SKM-1 (cell line): ENCODE results near the gene PRKN.

Source experiments
- DNase-seq: peaks from one replicate; lab custom pipeline; 2025; ENCODE audit not compliant: unreplicated experiment; lab: John Stamatoyannopoulos, UW

PRKN gene

DNA sequence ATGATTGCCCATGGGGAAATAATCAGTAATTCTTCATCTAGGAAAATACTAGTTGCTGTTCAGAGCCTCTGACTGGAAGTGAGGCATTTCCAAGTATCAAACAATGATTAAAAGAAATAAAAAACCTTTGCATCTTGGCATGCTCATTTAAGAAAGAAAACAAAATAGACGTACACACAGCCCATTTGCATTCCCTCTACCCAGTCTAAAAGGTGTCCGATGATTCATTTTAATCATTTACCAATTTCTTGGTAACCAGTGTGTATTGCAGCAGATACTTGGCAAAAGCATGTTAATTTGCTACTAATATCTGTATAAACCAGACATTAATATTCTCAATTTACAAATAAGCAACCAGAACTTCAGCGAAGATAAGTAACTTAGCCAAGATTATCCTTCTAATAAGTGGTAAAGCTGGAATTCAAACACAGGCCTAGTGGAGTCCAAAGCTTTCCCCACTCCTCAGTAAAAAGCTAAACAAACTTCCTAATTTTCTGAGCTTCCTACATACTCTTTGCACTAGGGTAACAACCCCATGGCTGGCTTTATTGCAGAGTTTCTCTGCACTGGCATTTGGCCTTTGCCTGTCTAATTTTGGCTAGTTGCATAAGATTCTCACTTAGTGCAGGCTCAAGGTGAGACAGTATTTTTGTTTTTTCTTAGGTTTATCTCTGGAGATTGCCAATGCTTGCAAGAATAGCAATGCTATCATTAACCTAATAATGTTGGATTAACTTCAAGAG, 338.1 kb downstream of the PRKN start:
- no peak for DNase-seq

DNA sequence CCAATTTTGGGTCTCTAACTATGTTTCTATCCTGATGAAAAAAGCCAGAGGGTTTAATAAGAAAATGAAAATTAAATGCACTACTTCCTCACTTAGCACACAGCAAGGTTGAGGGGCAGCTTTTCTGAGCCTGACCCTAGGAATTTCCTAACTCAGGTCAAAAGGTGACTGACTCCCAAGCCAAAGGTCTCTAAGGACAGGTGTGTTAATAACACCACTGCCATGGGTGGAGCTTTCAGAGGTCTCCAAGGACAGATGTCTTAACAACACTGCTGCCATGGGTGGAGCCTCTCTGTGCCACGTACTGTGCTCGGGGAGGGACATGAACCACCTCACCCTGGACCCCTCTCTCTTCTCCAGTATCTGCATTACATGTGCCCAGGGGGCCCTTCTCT, 339.2 kb downstream of the PRKN start:
- no peak for DNase-seq

- no peak for DNase-seq
Observed at GRCh38 chr6:162387718-162388382, 339.7 kb downstream of the PRKN start.

GRCh38 chr6:162385980-162386379, 341.6 kb downstream of the PRKN start:
- DNase-seq, result no peak

GRCh38 chr6:162379757-162380409, 347.7 kb downstream of the PRKN start:
- no peak for DNase-seq

- no peak for DNase-seq
Observed at GRCh38 chr6:162377735-162378134, 349.8 kb downstream of the PRKN start.

DNA sequence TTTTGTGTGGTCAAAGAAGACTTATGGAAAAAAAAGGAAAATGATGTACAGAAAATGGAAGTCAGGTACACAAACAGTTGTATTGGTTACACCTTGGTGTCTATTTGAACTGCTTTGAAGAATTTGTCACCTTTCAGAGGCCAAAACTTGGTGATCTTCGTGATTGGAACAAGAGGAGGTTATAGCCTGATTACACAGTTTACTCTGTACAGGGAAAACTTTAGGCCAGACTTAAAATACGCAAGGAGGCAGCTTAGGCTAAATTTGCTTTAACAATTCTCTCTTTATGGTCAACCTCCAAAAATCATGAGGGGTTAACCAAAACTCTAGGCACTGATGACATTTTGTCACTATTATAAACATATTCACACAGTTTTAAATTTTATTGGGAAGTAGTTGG, 353.7 kb downstream of the PRKN start:
- DNase-seq, result no peak

GRCh38 chr6:162373192-162373591, 354.4 kb downstream of the PRKN start:
- DNase-seq, result no peak

DNA sequence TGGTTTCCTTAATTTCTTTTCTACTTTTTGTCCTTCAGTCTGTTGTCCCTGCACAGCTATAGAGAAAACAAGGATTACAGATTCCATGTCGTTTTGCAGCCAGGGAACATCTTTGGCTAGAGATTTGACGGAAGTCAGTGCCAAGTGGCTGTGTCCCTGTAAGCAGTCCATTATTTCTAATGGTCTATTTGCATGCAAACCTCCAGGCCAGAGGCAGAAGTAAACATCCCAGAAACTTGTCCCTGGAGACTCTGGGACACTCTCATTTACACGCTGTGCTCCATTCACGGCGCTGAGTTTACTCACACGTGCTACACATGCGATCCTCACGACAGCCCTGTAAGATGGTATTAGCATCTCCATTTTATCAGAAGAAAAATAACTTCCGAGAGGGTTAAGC, 355.5 kb downstream of the PRKN start:
- DNase-seq, result no peak

DNA sequence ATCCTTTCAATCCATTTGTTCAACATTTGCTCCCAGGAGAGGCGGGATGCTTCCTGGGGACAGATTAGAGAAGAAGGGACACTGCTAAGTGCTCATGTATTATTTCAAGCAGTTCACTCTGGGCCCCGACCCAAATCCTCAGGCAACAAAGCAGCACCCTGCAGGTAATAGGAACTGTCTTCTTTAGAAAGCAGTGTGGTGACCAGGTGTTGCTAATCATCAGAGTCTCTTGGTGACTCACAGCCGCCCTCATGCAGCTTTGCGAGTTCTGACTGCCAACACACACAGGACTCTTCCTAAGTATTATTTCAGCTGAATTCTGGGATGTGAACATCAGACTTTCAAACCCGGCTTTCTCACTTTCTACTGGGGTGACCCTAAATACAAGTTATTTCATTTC, 356.4 kb downstream of the PRKN start:
- DNase-seq, result no peak

GRCh38 chr6:162369091-162369490, 358.5 kb downstream of the PRKN start:
- DNase-seq, result no peak

GRCh38 chr6:162364488-162364887, 363.1 kb downstream of the PRKN start:
- DNase-seq, result no peak

DNA sequence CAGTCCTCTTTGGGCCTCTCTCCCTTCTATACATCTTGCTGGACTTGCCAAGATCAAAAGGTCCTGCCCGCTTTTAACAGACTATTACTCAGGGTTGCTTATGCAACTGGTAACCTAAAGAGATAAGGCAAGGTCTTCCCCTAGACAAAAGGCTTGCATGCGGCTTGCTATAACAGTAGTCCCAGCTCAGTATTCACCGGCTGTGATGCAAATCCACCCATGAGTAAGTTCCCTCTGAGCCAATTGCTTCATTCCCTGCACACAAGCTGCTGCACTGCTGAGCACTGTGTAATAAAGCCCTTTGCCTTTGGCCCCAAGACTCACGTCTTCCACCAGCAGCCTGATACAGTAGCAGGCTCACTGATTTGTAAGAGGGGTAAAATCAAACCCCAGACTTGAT, 363.8 kb downstream of the PRKN start:
- DNase-seq, result peak; percentile 8

DNA sequence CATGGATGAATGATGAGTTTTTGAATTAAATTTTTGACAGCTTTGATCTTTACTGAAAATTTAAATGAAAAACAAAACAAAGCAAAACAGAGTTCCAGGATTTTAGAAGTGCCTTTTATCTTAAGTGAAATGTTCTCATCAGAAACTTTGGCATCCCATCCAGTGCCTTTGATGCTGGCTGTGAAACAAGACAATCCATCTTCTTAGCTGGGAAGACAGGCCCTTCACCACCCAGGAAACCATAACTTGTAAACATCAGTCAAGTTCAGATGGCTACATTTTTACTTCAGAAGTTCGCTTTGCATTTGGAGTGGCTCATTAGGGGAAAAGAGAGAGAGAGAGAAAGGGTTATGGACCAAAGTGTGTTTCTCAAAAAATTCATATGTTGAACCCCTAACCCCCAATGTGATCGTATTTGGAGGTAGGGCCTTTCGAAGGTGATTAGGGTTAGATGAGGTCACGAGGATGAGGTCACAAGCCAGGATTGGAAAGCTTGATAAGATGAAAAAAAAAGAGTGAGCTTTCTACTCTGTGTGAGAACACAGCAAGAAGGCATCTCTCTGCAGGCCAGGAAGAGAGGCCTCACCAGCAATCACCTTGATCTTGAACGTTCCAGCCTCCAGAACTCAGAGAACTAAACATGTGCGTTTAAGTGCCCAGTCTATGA, 366.5 kb downstream of the PRKN start:
- DNase-seq, result no peak

DNA sequence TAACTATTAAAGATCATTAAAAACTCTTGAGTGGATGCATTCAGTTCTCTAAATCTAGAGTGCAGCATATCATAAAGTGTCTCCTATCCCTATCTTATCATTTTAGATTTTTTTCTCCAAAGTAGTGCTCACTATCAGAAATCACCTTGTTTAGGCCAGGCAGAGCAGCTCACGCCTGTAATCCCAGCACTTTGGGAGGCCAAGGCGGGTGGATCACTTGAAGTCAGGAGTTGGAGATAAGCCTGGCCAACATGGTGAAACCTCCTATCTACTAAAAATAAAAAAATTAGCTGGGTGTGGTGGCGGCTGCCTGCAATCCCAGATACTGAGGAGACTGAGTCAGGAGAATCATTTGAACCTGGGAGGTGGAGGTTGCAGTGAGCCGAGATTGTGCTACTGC, 368.9 kb downstream of the PRKN start:
- no peak for DNase-seq

- no peak for DNase-seq
Observed at GRCh38 chr6:162345051-162345511, 382.5 kb downstream of the PRKN start.

DNA sequence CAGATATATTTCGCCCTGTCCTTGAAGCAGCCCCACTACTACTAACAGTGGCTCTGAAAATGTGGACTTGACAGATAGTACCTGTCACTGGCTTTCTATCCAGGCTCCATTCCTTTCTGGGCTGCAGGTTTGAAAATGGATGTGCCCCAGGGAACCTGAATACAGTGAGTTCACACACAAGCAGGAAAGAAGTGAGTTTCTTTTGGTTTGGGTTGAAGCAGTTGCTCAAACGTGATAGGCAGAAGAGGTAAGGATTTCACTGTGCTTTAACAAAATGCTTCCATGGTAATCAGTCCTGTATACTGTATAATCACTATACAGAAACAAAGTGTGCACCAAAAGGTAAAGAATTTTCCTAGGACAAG, 382.9 kb downstream of the PRKN start:
- no peak for DNase-seq

GRCh38 chr6:162343936-162344645, 383.5 kb downstream of the PRKN start:
- no peak for DNase-seq

GRCh38 chr6:162343198-162343935, 384.2 kb downstream of the PRKN start:
- no peak for DNase-seq

GRCh38 chr6:162337412-162337811, 390.2 kb downstream of the PRKN start:
- DNase-seq, result no peak
